ENCODE measurements around the gene OR10C1.

The OR10C1 gene

GRCh38 chr6:29461021-29461814 lies 22.1 kb downstream of the OR10C1 start:
- H2BK120ac ChIP-seq (ENCODE audit: low read depth, low read length), result no peak overlapping the region
- H3K18ac ChIP-seq (ENCODE audit: low read depth in 1 of 2, low read length in 2 of 2), result no peak overlapping the region
- no peaks in the 10 kb centered on the region for H3K79me1 ChIP-seq (replicated peaks; ENCODE audit: low read length, poor library complexity, severe bottlenecking)
- H3K27me3 ChIP-seq (ENCODE audit: control insufficient read depth in 1 of 2, insufficient read depth in 1 of 2, low read length in 2 of 2), result peaks cover 0 to 3% of the 10 kb centered on the region in 2 experiments
- no peak overlapping the region for H2BK12ac ChIP-seq (ENCODE audit: low read length in 2 of 2)
- H3K4ac ChIP-seq (ENCODE audit: low read depth in 1 of 2, low read length in 2 of 2), result no peak overlapping the region
- no peak overlapping the region for H3K23ac ChIP-seq (ENCODE audit: low read length in 2 of 2)
- no peak overlapping the region for H2BK15ac ChIP-seq (ENCODE audit: low read depth, poor library complexity, severe bottlenecking)
- H3K27ac ChIP-seq (ENCODE audit: low read length, poor library complexity, severe bottlenecking), result no peak overlapping the region
- no peaks in the 10 kb centered on the region for H3K36me3 ChIP-seq (ENCODE audit: control insufficient read depth in 1 of 2, insufficient read depth in 2 of 2, low read depth in 1 of 2, low read length in 2 of 2)
- H3K14ac ChIP-seq (ENCODE audit: low read length in 2 of 2), result no peak overlapping the region
- no peak overlapping the region for H2BK5ac ChIP-seq (ENCODE audit: low read depth, low read length, poor library complexity, severe bottlenecking)
- H2AK5ac ChIP-seq (ENCODE audit: low read length, severe bottlenecking), result no peak overlapping the region
- H3K9me3 ChIP-seq (ENCODE audit: control insufficient read depth, low read length), result no peaks in the 10 kb centered on the region
- DNase-seq, result no peak
- no peak overlapping the region for H3K9ac ChIP-seq (ENCODE audit: low read length)
- WGBS, result 70% methylated on average over 2 of the region's 5 CpGs
- no peaks in the 10 kb centered on the region for H3K4me1 ChIP-seq (ENCODE audit: control insufficient read depth, insufficient read depth, low read depth, low read length)
- H3K4me2 ChIP-seq (ENCODE audit: low read length, poor library complexity, severe bottlenecking), result no peak overlapping the region
- no peak overlapping the region for H3K4me3 ChIP-seq (ENCODE audit: insufficient read depth in 1 of 2, low read depth in 1 of 2, low read length in 2 of 2)
- no peak overlapping the region for H4K8ac ChIP-seq (ENCODE audit: low read length)
- no peak overlapping the region for H2AFZ ChIP-seq (ENCODE audit: low read depth, low read length)
- H4K91ac ChIP-seq (ENCODE audit: low read length), result no peak overlapping the region

GRCh38 chr6:29462022-29462421 lies 22.9 kb downstream of the OR10C1 start:
- no peak for DNase-seq
- 60% methylated on average over 6 of the region's 6 CpGs for WGBS

GRCh38 chr6:29465279-29465678 lies 26.2 kb downstream of the OR10C1 start:
- Histone ChIP-seq H4K8ac (ENCODE audit: low read length) (no peak overlapping the region), H3K9me3 (ENCODE audit: control insufficient read depth, low read length) (no peaks in the 10 kb centered on the region), H3K9ac (ENCODE audit: low read length) (no peak overlapping the region), H3K27ac (ENCODE audit: low read length, poor library complexity, severe bottlenecking) (no peak overlapping the region), H2AK5ac (ENCODE audit: low read length, severe bottlenecking) (no peak overlapping the region), H2BK5ac (ENCODE audit: low read depth, low read length, poor library complexity, severe bottlenecking) (no peak overlapping the region), H2BK15ac (ENCODE audit: low read depth, poor library complexity, severe bottlenecking) (no peak overlapping the region), H3K4me1 (ENCODE audit: control insufficient read depth, insufficient read depth, low read depth, low read length) (no peaks in the 10 kb centered on the region), H2AFZ (ENCODE audit: low read depth, low read length) (no peak overlapping the region), H2BK12ac (ENCODE audit: low read length in 2 of 2) (no peak overlapping the region), H3K4me2 (ENCODE audit: low read length, poor library complexity, severe bottlenecking) (no peak overlapping the region), H3K18ac (ENCODE audit: low read depth in 1 of 2, low read length in 2 of 2) (no peak overlapping the region), H3K23ac (ENCODE audit: low read length in 2 of 2) (no peak overlapping the region), H3K14ac (ENCODE audit: low read length in 2 of 2) (no peak overlapping the region), H2BK120ac (ENCODE audit: low read depth, low read length) (no peak overlapping the region), H3K27me3 (ENCODE audit: control insufficient read depth in 1 of 2, insufficient read depth in 1 of 2, low read length in 2 of 2) (peaks cover 0 to 11% of the 10 kb centered on the region in 2 experiments), H3K36me3 (ENCODE audit: control insufficient read depth in 1 of 2, insufficient read depth in 2 of 2, low read depth in 1 of 2, low read length in 2 of 2) (no peaks in the 10 kb centered on the region), H3K4me3 (ENCODE audit: insufficient read depth in 1 of 2, low read depth in 1 of 2, low read length in 2 of 2) (no peak overlapping the region), H3K79me1 (replicated peaks; ENCODE audit: low read length, poor library complexity, severe bottlenecking) (no peaks in the 10 kb centered on the region), H4K91ac (ENCODE audit: low read length) (no peak overlapping the region), H3K4ac (ENCODE audit: low read depth in 1 of 2, low read length in 2 of 2) (no peak overlapping the region)
- 96% methylated on average over 2 of the region's 2 CpGs for WGBS
- DNase-seq, result no peak

More at GRCh38 chr6:29462022-29462421, 22.9 kb downstream of the OR10C1 start:
- Histone ChIP-seq H3K18ac (ENCODE audit: low read depth in 1 of 2, low read length in 2 of 2) (no peak overlapping the region), H4K91ac (ENCODE audit: low read length) (no peak overlapping the region), H3K9ac (ENCODE audit: low read length) (no peak overlapping the region), H3K27ac (ENCODE audit: low read length, poor library complexity, severe bottlenecking) (no peak overlapping the region), H2AFZ (ENCODE audit: low read depth, low read length) (no peak overlapping the region), H2BK120ac (ENCODE audit: low read depth, low read length) (no peak overlapping the region), H2BK5ac (ENCODE audit: low read depth, low read length, poor library complexity, severe bottlenecking) (no peak overlapping the region), H3K4ac (ENCODE audit: low read depth in 1 of 2, low read length in 2 of 2) (no peak overlapping the region), H2BK15ac (ENCODE audit: low read depth, poor library complexity, severe bottlenecking) (no peak overlapping the region), H3K4me3 (ENCODE audit: insufficient read depth in 1 of 2, low read depth in 1 of 2, low read length in 2 of 2) (no peak overlapping the region), H3K14ac (ENCODE audit: low read length in 2 of 2) (no peak overlapping the region), H3K27me3 (ENCODE audit: control insufficient read depth in 1 of 2, insufficient read depth in 1 of 2, low read length in 2 of 2) (peaks cover 0 to 6% of the 10 kb centered on the region in 2 experiments), H3K36me3 (ENCODE audit: control insufficient read depth in 1 of 2, insufficient read depth in 2 of 2, low read depth in 1 of 2, low read length in 2 of 2) (no peaks in the 10 kb centered on the region), H2BK12ac (ENCODE audit: low read length in 2 of 2) (no peak overlapping the region), H3K9me3 (ENCODE audit: control insufficient read depth, low read length) (no peaks in the 10 kb centered on the region), H3K79me1 (replicated peaks; ENCODE audit: low read length, poor library complexity, severe bottlenecking) (no peaks in the 10 kb centered on the region), H2AK5ac (ENCODE audit: low read length, severe bottlenecking) (no peak overlapping the region), H3K4me2 (ENCODE audit: low read length, poor library complexity, severe bottlenecking) (no peak overlapping the region), H3K23ac (ENCODE audit: low read length in 2 of 2) (no peak overlapping the region), H3K4me1 (ENCODE audit: control insufficient read depth, insufficient read depth, low read depth, low read length) (no peaks in the 10 kb centered on the region), H4K8ac (ENCODE audit: low read length) (no peak overlapping the region)

GRCh38 chr6:29465801-29466200 lies 26.7 kb downstream of the OR10C1 start:
- H3K9ac ChIP-seq (ENCODE audit: low read length), result no peak overlapping the region
- no peak overlapping the region for H3K4me2 ChIP-seq (ENCODE audit: low read length, poor library complexity, severe bottlenecking)
- H2BK5ac ChIP-seq (ENCODE audit: low read depth, low read length, poor library complexity, severe bottlenecking), result no peak overlapping the region
- no peak overlapping the region for H2BK120ac ChIP-seq (ENCODE audit: low read depth, low read length)
- peaks cover 0 to 11% of the 10 kb centered on the region in 2 experiments for H3K27me3 ChIP-seq (ENCODE audit: control insufficient read depth in 1 of 2, insufficient read depth in 1 of 2, low read length in 2 of 2)
- H2AFZ ChIP-seq (ENCODE audit: low read depth, low read length), result no peak overlapping the region
- no peak overlapping the region for H4K8ac ChIP-seq (ENCODE audit: low read length)
- no peak for DNase-seq
- no peak overlapping the region for H3K4me3 ChIP-seq (ENCODE audit: insufficient read depth in 1 of 2, low read depth in 1 of 2, low read length in 2 of 2)
- no peaks in the 10 kb centered on the region for H3K9me3 ChIP-seq (ENCODE audit: control insufficient read depth, low read length)
- H3K36me3 ChIP-seq (ENCODE audit: control insufficient read depth in 1 of 2, insufficient read depth in 2 of 2, low read depth in 1 of 2, low read length in 2 of 2), result no peaks in the 10 kb centered on the region
- no peak overlapping the region for H2AK5ac ChIP-seq (ENCODE audit: low read length, severe bottlenecking)
- H3K23ac ChIP-seq (ENCODE audit: low read length in 2 of 2), result no peak overlapping the region
- 100% methylated on average over 2 of the region's 2 CpGs for WGBS
- no peak overlapping the region for H2BK15ac ChIP-seq (ENCODE audit: low read depth, poor library complexity, severe bottlenecking)
- no peak overlapping the region for H3K14ac ChIP-seq (ENCODE audit: low read length in 2 of 2)
- H3K4ac ChIP-seq (ENCODE audit: low read depth in 1 of 2, low read length in 2 of 2), result no peak overlapping the region
- H3K79me1 ChIP-seq (replicated peaks; ENCODE audit: low read length, poor library complexity, severe bottlenecking), result no peaks in the 10 kb centered on the region
- H2BK12ac ChIP-seq (ENCODE audit: low read length in 2 of 2), result no peak overlapping the region
- H4K91ac ChIP-seq (ENCODE audit: low read length), result no peak overlapping the region
- no peak overlapping the region for H3K27ac ChIP-seq (ENCODE audit: low read length, poor library complexity, severe bottlenecking)
- H3K18ac ChIP-seq (ENCODE audit: low read depth in 1 of 2, low read length in 2 of 2), result no peak overlapping the region
- no peaks in the 10 kb centered on the region for H3K4me1 ChIP-seq (ENCODE audit: control insufficient read depth, insufficient read depth, low read depth, low read length)

All from mesenchymal stem cell (in vitro differentiated cells and primary cell).